Adipose tissue (tissue), 3 donors: ENCODE results near the gene PLCD4. TPM values are rescaled to one million over a fixed set of nuclear protein-coding genes. Genes with fewer than 3 reads are reported as not detected.

Source experiments
- H3K27ac ChIP-seq: one replicate; pipeline ENCODE4 v1.5.1; 2013; ENCODE audit warnings: low read depth, low read length
- WGBS, 3 donors: extraction: QIAGEN DNeasy Blood & Tissue Kit; methylation state at CpG; one replicate each; pipeline ENCODE4 v1.1.7; 2013; 5-methylcytosine and 5-hydroxymethylcytosine counted together
- polyA plus RNA-seq, 3 donors: library from polyadenylated mRNA; stranded (reverse); fragments of 200-250 nt; gene quantifications; one replicate each; pipeline ENCODE4 v1.2.3, GENCODE V29; 2013
- donor health status: healthy with polysubstance abuse.
- donor health status: Bipolar disorder and iron deficiency.
- donor health status: healthy.

The PLCD4 gene
- polyA plus RNA-seq, 3 donors: 0.21 to 0.68 (median 0.56) TPM

DNA sequence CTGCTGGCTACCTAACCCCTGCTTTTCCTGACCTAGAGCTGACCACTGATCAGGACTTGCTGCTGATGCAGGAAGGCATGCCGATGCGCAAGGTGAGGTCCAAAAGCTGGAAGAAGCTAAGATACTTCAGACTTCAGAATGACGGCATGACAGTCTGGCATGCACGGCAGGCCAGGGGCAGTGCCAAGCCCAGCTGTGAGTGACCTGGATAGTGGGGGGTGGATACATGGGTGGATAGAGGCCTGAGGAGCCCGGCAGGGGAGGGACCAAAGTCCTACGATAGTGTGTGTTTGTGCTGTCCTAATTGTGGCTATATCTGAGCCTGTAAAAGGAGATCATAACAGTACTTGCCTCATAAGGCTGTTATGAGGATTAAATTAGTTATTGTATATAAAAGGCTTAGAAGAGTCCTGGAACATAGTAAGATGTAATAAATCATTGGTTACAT, 8.2 kb downstream of the PLCD4 start:
- H3K27ac ChIP-seq: no peak overlapping the region
- WGBS, 3 donors: 74 to 88% (median 83%) methylated on average over 6 of the region's 6 CpGs

DNA sequence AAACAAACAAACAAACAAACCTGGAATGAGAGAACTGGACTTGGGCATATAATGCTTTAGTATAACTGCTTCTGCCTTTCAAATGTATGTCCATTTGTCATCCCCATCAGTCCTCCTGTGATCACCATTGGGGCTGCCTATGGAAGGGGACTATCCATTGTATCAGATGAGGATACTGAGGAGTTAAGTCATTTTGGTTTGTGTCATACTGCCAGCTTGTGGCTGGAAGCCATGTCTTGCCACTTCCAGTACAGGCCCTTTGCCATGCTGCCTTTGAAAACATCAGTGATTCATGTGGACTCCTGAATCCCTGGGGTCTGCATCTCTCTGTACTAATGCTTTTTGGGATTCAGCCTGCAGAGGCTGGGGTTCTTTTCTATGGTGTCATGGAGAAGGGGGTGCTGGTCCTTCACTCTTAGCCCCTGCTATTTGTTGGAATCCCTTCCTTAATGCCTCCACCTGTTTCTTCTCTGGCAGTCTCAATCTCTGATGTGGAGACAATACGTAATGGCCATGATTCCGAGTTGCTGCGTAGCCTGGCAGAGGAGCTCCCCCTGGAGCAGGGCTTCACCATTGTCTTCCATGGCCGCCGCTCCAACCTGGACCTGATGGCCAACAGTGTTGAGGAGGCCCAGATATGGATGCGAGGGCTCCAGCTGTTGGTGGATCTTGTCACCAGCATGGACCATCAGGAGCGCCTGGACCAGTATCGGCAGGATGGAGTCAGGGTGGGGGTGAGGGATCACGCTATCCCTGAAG, 10.6 kb downstream of the PLCD4 start:
- WGBS, 3 donors: 90 to 92% (median 91%) methylated on average over 9 of the region's 9 CpGs
- no peak overlapping the region for H3K27ac ChIP-seq

DNA sequence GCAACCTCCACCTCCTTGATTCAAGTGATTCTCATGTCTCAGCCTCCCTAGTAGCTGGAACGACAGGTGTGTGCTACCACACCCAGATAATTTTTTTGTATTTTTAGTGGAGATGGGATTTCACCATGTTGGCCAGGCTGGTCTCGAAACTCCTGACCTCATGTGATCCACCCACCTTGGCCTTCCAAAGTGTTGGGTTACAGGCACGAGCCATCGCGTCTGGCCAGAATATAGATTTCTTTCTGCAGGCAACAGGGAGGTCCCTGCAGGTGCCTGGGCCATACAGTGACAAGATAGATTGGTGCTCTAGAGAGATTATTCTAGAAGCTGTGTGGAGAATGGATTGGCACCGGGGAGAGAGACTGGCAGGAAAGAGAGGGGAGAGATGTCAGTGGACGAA, 13.3 kb downstream of the PLCD4 start:
- no peak overlapping the region for H3K27ac ChIP-seq
- WGBS, 3 donors: 78 to 82% (median 80%) methylated on average over 7 of the region's 7 CpGs

DNA sequence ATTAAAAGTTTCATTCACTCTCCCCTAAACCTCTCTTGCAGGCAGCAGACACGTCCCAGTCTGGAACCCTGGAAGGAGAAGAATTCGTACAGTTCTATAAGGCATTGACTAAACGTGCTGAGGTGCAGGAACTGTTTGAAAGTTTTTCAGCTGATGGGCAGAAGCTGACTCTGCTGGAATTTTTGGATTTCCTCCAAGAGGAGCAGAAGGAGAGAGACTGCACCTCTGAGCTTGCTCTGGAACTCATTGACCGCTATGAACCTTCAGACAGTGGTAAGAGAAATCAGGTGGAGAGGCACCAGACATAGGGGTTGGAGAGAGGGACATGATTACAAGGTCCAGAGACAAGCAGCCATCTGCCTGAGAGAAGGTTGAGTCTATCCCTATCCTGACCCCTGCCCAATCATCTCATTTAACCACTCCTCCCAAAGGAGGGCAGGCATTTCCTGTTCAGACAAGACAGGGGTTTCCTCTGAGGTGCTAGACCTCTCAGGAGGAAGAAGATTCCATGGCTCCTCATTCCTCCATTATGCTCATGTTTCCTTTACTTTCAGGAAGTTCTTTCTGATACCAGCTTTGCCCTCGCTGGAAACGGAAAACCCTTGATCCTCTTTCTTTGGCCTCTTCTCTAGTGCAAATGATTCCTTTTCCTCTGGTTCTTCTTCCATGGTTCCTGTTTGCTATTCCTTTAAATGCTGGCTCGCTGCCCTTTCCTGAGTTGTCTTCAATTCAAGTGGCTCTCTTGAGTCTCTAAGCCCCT, 15.1 kb downstream of the PLCD4 start:
- WGBS, 3 donors: 49 to 57% (median 55%) methylated on average over 7 of the region's 7 CpGs
- no peak overlapping the region for H3K27ac ChIP-seq

DNA sequence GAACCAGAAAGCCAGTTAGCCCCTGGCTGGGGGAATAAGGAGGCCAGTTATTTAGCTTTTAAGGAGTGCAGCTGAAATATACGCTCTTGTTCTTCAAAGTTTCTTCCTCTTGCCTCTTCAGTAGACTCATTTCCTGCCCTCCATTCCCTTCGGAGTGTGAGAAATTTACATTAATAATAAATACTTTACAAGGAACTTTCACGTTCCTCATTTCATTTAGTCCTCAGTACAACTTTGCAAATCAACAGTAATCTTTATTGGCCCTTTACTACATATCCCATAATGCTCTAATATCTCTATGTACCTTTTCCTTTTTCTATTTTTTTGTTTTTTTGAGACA, 15.6 kb downstream of the PLCD4 start:
- H3K27ac ChIP-seq: no peak overlapping the region
- WGBS, 3 donors: 33 to 72% (median 42%) methylated on average over 3 of the region's 3 CpGs

DNA sequence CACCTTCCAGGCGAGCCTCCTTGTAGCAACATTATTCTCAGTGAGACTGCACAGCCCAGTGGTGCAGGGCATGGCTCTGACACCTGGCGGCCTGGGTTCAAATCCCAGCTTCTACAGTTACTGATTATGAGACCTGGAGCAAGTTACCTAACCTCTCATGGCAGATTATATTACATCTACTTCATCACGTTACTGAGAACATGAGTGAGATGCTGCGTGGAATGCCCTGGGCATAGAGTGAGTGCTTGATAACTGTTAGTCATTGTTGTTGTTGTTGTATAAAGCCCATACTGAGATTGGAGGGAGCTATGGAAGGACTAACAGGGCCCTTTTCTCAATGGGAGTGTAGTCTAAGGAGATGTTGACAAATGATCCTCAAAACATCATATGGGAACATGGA, 18.7 kb downstream of the PLCD4 start:
- no peak overlapping the region for H3K27ac ChIP-seq
- WGBS, 3 donors: 87 to 91% (median 88%) methylated on average over 4 of the region's 4 CpGs

DNA sequence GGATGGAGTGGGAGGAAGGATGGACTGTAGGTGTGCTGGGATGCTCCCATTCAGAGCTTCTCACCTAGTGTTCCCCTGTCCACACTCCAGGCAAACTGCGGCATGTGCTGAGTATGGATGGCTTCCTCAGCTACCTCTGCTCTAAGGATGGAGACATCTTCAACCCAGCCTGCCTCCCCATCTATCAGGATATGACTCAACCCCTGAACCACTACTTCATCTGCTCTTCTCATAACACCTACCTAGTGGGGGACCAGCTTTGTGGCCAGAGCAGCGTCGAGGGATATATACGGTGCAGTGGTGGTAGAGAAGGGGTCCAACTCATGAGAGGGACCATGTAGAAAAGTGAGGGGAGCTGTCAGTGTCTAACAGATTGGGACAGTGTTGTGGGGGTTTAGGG, 20.2 kb downstream of the PLCD4 start:
- no peak overlapping the region for H3K27ac ChIP-seq
- WGBS, 3 donors: 93 to 98% (median 97%) methylated on average over 4 of the region's 4 CpGs

DNA sequence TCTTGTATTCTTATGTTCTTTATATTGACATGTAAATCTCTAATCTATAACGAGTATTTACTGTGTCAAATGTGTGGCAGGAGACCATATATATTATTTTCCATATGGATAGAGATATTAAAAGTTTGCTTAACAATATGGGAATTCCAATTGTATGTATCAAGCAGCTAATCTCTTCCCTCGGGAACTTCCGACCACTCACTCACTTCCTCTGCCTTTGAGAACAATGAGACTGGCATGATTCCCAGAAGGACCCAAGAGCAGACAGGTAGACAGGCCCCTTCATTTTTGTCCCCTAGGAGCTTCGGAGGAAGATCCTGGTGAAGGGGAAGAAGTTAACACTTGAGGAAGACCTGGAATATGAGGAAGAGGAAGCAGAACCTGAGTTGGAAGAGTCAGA, 24.1 kb downstream of the PLCD4 start:
- 50 to 69% (median 59%) methylated on average over 4 of the region's 4 CpGs for WGBS, 3 donors
- H3K27ac ChIP-seq: no peak overlapping the region

DNA sequence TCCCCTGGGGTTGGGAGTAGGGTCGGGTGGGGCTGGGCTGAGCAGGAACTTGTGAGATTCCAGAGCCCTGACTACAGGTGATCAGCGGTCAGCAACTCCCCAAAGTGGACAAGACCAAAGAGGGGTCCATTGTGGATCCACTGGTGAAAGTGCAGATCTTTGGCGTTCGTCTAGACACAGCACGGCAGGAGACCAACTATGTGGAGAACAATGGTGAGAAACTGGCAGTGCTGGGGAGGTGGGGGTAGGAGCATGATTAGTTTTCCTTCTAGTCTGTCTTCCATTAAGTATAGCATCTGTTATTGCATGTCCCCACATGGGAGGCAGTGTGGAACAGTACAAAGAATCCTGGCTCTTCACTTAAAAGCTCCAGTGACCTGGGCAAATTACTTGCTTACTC, 28.0 kb downstream of the PLCD4 start:
- H3K27ac ChIP-seq: no peak overlapping the region
- WGBS, 3 donors: 93 to 96% (median 95%) methylated on average over 5 of the region's 5 CpGs

DNA sequence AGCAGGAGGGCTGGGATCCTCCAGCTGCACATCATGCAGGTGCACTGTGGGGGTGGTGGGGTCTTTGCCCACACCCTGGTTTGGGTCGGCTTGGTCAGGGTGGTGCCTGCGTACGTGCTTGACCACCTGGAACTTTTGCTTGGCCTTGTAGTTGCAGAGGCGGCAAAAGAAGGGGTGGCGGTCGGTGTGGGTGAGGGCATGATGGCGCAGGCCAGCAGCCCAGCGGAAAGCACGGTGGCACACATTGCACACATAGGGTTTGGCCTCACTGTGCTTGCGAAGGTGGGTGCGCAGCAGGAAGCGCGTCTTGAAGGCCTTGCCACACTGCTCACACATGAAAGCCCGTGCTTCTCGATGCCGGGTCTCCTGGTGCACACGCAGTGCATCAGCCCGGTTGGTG, 30.7 kb downstream of the PLCD4 start:
- WGBS, 3 donors: 96 to 99% (median 97%) methylated on average over 18 of the region's 18 CpGs
- H3K27ac ChIP-seq: no peak overlapping the region

DNA sequence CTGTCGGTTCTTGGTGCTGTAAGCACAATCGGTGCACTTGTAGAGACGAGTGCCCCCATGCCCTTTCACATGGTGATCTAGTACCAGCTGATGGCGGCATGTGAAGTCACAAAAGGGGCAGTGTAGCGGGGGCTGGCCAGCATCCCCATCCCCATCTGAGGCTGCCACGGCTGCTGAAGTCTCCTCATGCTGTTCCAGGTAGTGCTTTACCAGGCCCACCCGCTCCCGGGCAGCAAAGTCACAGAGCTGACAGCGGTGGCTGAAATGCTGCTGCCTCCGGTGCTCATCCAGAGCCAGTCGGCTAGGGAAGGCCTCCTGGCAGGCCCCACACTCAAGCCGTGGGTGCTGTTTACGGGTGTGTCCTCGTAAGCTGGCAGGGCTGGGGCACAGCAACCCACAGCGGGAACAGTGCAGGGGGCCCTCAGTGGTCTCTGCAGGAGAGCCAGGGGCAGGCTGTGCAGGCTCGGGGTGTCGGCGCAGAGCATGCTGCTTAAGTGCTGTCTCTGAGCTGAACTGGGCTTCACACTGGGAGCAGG, 34.5 kb downstream of the PLCD4 start:
- 92 to 95% (median 95%) methylated on average over 18 of the region's 18 CpGs for WGBS, 3 donors

DNA sequence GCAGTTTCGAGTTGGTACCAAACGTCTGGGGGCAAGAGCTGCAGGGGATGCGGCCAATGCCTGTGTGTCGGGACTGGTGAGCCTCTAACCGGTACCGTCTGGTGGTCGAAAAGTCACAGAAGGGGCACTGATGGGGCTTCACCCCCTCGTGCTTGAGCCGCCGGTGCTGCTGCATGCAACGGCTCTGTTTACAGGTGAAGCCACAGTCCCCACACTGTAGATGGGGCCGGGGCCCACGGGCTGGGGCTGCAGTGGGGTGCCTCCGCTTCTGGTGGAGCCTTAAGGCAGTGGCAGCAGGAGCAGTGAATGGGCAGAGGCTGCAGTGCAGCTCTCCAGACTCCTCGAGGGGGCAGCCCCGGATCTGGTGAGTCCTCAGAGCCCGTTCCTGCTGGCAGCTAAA, 35.1 kb downstream of the PLCD4 start:
- H3K27ac ChIP-seq: no peak overlapping the region
- WGBS, 3 donors: 85 to 93% (median 91%) methylated on average over 17 of the region's 17 CpGs

More for the DNA sequence above, 34.5 kb downstream of the PLCD4 start:
- H3K27ac ChIP-seq: no peak overlapping the region

DNA sequence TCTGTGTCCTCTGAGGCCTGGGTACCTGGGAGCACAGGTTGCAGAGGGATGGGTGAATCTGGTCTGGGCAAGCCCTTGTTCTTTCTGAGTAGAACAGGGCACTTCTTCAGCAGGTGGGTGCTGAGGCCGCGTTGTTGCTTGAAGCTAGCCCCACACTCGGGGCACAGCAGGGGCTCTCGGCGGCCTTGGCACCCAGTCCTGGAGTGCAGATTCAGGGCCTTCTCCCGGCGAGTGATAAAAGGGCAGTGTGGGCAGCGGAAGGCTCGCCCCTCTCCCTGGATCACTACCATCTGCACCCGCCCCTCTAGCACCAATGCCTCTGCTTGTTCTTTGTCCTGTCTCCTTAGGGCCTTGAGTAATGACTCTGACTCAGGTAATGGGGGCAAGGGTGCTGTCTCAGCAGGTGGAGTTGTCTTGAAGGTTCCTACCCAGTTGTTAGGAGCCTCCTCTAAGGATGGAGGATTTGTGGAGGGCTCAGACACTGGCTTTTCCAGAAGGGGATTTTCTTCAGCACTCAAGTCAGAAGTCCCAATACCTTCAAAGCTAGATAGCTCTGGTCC, 36.1 kb downstream of the PLCD4 start:
- H3K27ac ChIP-seq: no peak overlapping the region
- 90 to 96% (median 91%) methylated on average over 10 of the region's 10 CpGs for WGBS, 3 donors

DNA sequence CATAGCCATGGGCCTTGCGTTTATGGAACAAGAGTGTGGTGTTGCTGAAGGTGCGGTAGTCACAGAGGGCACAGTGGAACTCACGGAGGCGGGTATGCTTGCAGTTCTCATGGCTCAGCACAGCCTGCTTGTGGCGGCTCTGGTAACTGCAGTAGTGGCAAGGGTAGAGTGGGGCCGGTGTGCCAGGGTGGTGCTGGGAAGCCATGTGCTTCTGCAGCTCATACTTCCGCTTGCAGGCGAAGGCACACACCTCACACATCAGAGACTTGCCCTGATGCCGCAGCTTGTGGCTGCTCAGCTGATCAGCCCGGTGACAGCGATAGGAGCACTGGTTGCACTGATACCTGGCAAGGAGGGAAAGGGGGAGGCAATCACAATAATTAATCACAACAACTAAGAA, 37.0 kb downstream of the PLCD4 start:
- 74 to 95% (median 94%) methylated on average over 11 of the region's 11 CpGs for WGBS, 3 donors
- no peak overlapping the region for H3K27ac ChIP-seq

DNA sequence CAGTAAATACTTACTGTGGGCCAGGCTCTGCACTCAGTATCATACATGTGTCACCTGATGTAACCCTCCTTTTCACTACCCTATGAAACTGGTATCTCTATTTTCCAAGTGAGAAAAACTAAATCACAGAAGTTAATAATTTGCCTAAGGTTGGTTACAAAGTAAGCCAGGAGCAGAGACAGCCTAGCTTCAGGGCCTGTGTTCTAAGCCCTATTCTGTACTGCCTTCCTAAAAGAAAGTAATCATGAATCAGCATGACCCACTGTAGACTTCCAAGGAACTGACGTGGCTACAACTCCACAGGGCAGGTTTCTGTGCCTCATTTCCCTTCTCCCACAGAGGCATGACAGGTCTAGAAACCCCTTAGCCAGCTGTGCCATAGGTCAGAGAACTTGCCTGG, 37.4 kb downstream of the PLCD4 start:
- no peak overlapping the region for H3K27ac ChIP-seq
- WGBS, 3 donors: 72 to 86% (median 74%) methylated on average over 1 of the region's 1 CpG

DNA sequence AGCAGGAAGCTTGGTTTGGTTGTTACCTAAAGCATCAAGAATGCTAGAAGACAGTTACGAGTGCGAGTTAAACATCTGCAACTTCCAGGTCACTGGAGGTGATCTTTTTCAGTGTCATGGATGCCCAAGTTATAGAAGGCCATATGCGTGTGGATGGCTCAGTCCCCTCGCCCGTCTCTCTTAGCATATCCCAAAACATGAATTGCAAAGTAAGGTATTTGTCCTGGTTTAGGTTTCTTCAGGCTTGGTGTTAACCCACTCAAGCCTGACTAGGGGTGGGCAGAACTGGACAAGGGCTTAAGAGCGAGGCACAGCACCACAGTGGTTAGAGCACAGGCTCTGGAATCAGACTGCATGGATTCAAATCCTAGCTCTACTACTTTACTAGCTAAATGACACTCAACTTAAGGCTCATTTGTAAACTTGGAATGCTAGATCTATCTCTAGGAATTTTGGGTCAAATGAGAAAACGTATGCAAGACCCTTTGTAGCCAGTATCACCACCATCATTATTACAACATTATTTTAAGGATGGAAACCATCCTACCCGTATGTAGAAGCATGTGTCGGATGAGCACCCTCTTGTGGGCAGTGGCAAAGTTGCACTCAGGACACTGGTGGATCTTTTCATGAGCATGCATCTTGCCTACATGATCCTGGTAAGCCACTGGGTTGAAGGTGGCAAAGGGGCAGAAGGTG, 40.5 kb downstream of the PLCD4 start:
- H3K27ac ChIP-seq: no peak overlapping the region
- whole genome bisulfite sequencing, 3 donors: 70 to 76% (median 70%) methylated on average over 9 of the region's 9 CpGs

DNA sequence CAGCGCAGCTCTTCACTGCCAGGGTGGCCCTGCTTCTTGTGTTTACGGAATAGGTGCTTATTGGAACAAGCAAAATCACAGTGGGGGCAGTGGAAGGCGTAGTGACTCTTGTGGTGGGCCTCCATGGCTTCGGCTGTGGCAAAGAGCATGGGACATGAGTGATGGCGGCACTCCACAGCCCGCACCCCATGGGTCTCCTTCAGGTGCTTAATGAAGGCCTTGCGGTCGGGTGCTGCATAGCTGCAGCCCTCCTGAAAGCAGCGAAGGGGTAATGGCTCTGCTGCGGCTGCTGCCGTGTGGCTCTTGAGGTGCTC, 41.0 kb downstream of the PLCD4 start:
- no peak overlapping the region for H3K27ac ChIP-seq
- WGBS, 3 donors: 87 to 94% (median 89%) methylated on average over 10 to 11 of the region's 11 CpGs

DNA sequence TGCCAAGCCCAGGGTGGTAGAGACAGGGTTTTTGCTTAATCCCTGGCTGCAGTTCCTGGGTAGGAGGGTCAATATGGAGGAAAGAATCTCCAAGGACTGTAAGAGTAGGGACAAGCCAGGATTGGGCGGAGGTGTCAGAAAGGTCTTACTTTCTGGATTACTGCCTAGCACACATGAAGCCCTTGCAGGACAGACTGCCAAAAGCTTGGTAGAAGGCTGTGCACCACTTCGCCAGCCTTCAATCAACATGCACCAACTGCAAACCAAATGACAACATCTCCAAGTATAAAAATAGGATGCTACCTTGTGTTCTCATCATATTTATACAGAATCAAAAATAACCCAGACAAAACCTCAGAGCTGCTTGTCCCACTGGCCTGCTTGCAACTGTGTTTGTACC, 48.1 kb downstream of the PLCD4 start:
- WGBS, 3 donors: 86 to 94% (median 88%) methylated on average over 2 of the region's 2 CpGs
- no peak overlapping the region for H3K27ac ChIP-seq

DNA sequence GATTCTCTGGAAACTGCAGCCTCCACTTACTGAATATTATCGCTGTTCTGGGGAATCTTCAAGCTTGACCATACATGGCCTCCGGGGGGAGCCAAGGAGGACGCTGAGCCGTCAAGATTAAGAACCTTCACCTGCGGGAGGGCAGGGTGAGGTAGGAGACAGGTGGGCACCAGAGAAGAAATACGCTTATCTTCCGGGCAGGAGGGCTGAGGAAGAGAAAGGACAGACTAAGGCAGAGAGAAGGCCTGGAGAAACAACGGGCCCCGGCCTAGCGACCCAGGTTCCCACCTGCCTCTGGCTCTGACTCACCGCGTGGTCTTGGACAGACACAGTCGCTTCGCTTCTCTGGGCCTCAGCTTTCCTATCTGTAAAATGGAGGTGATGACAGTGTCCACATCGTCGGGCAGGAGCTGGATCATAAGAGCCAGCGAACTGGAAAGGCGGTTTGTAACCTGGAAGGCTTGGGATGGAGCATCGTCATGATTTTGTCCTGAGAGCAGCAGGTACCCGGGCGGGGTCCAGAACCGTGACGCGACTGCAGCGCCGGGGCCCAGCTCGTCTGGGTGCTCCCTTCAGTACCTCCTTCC, 51.1 kb downstream of the PLCD4 start:
- WGBS, 3 donors: 1 to 3% (median 2%) methylated on average over 27 of the region's 27 CpGs
- H3K27ac ChIP-seq: no peak overlapping the region
